HUDEP-2 (cell line): ENCODE results near the gene ITPK1.

Experiments used
- DNase-seq, 76 experiments: peaks; one replicate each; lab custom pipeline; 2025; ENCODE audit not compliant: unreplicated experiment in 76 of 76; lab: John Stamatoyannopoulos, UW

Gene ITPK1

GRCh38 chr14:93002049-93002448 lies 113.7 kb downstream of the ITPK1 start:
- no peak for DNase-seq

- DNase-seq, result no peak
Observed at GRCh38 chr14:92998946-92999345, 116.8 kb downstream of the ITPK1 start.

GRCh38 chr14:92997343-92998061 lies 118.2 kb downstream of the ITPK1 start:
- DNase-seq, result no peak

- DNase-seq, result no peak
Observed at GRCh38 chr14:92995620-92996019, 120.1 kb downstream of the ITPK1 start.

- no peak for DNase-seq
Observed at GRCh38 chr14:92994942-92995341, 120.8 kb downstream of the ITPK1 start.

- peak in 32 of 76 experiments; percentile 4 to 61 (median 24) for DNase-seq
Observed at GRCh38 chr14:92994131-92994676, 121.5 kb downstream of the ITPK1 start.

- no peak for DNase-seq
Observed at GRCh38 chr14:92993302-92993701, 122.4 kb downstream of the ITPK1 start.

GRCh38 chr14:92991536-92991935 lies 124.2 kb downstream of the ITPK1 start:
- DNase-seq, result no peak

- no peak for DNase-seq
Observed at GRCh38 chr14:92990456-92991430, 125.0 kb downstream of the ITPK1 start.

GRCh38 chr14:92988786-92989755 lies 126.7 kb downstream of the ITPK1 start:
- DNase-seq, result no peak

GRCh38 chr14:92987713-92988510 lies 127.8 kb downstream of the ITPK1 start:
- no peak for DNase-seq

- DNase-seq, result no peak
Observed at GRCh38 chr14:92987148-92987570, 128.6 kb downstream of the ITPK1 start.

- no peak for DNase-seq
Observed at GRCh38 chr14:92986254-92987147, 129.2 kb downstream of the ITPK1 start.

- no peak for DNase-seq
Observed at GRCh38 chr14:92985521-92985920, 130.2 kb downstream of the ITPK1 start.

GRCh38 chr14:92984896-92985295 lies 130.8 kb downstream of the ITPK1 start:
- no peak for DNase-seq

- DNase-seq, result no peak
Observed at GRCh38 chr14:92984082-92984788, 131.5 kb downstream of the ITPK1 start.

- DNase-seq, result no peak
Observed at GRCh38 chr14:92982956-92983355, 132.8 kb downstream of the ITPK1 start.

GRCh38 chr14:92981726-92982125 lies 134.0 kb downstream of the ITPK1 start:
- no peak for DNase-seq
